HepG2 (cell line): ENCODE data around the gene C20orf204. TPM values are rescaled to one million over a fixed set of nuclear protein-coding genes. Genes with fewer than 3 reads are reported as not detected.

Source experiments
- EEA1 ChIP-seq: sonication (generic); formaldehyde crosslinking; IDR thresholded peaks from 2 replicates; pipeline ENCODE4 v1.5.1; 2020; ENCODE audit warnings: mild to moderate bottlenecking, missing genetic modification reagents, borderline replicate concordance
- ELF3 ChIP-seq: IDR thresholded peaks from 2 replicates; pipeline ENCODE4 v1.6.1; 2016; ENCODE audit warnings: missing genetic modification reagents, missing compliant biosample characterization
- ETV6 ChIP-seq: sonication (generic); formaldehyde crosslinking; conservative IDR thresholded peaks from 2 replicates; pipeline ENCODE4 v1.4.0; 2020; ENCODE audit warnings: missing genetic modification reagents
- GABPA ChIP-seq, 2 experiments: IDR thresholded peaks; 2 replicates each; pipeline ENCODE4 v1.6.1; 2011 to 2016; ENCODE audit warnings: low read depth in 2 of 2, low read length in 1 of 2, missing biosample characterization in 1 of 2, missing genetic modification characterization in 1 of 2
- HNRNPK ChIP-seq: fragments of 200-400 bp; formaldehyde crosslinking; IDR thresholded peaks from 2 replicates; pipeline ENCODE4 v1.6.1; 2018; ENCODE audit warnings: low read length, low read depth, moderate library complexity, mild to moderate bottlenecking; ENCODE audit not compliant: poor library complexity, severe bottlenecking
- MEIS2 ChIP-seq: sonication (generic); formaldehyde crosslinking; IDR thresholded peaks from 2 replicates; pipeline ENCODE4 v1.9.0; 2021; ENCODE audit warnings: mild to moderate bottlenecking, missing genetic modification reagents
- MIXL1 ChIP-seq: IDR thresholded peaks from 2 replicates; pipeline ENCODE4 v1.6.1; 2016
- NCOR1 ChIP-seq: fragments of 200-600 bp; sonication (generic); IDR thresholded peaks from 2 replicates; pipeline ENCODE4 v1.7.0; 2017; ENCODE audit warnings: antibody characterized with exemption, low read length, borderline replicate concordance
- NR2F2 ChIP-seq: IDR thresholded peaks from 2 replicates; pipeline ENCODE4 v1.6.1; 2012; ENCODE audit warnings: low read depth, inconsistent platforms, borderline replicate concordance
- PAX8 ChIP-seq: sonication (generic); formaldehyde crosslinking; IDR thresholded peaks from 2 replicates; pipeline ENCODE4 v1.8.0; 2022; ENCODE audit warnings: mild to moderate bottlenecking, missing genetic modification reagents, borderline replicate concordance
- PHF5A ChIP-seq: IDR thresholded peaks from one replicate; pipeline ENCODE4 v1.6.1; 2018; ENCODE audit warnings: low read depth, missing genetic modification reagents; ENCODE audit not compliant: unreplicated experiment
- PHF8 ChIP-seq: sonication (generic); formaldehyde crosslinking; IDR thresholded peaks from 2 replicates; pipeline ENCODE4 v1.5.0; 2020; ENCODE audit warnings: missing genetic modification reagents
- RAD51 ChIP-seq: fragments of 450-650 bp; IDR thresholded peaks from 2 replicates; pipeline ENCODE4 v1.6.1; 2016; ENCODE audit warnings: borderline replicate concordance
- RFX5 ChIP-seq: IDR thresholded peaks from 2 replicates; pipeline ENCODE4 v1.6.1; 2011; ENCODE audit warnings: low read depth, low read length, improper control_type of control experiment
- SOX13 ChIP-seq, 3 experiments: fragments of 450-650 bp in 1 of 3; sonication (generic) in 1 of 3; formaldehyde crosslinking in 1 of 3; IDR thresholded peaks in 2 of 3; conservative IDR thresholded peaks in 1 of 3; 2 replicates each; pipeline versions ENCODE4 v1.5.0 to v1.6.1; 2016 to 2020; ENCODE audit warnings: antibody characterized with exemption in 1 of 3, mild to moderate bottlenecking in 1 of 3, missing compliant biosample characterization in 1 of 3, missing genetic modification reagents in 1 of 3, moderate library complexity in 1 of 3
- STAG1 ChIP-seq: sonication (generic); formaldehyde crosslinking; IDR thresholded peaks from 2 replicates; pipeline ENCODE4 v1.4.0; 2020; ENCODE audit warnings: missing genetic modification reagents
- YY1 ChIP-seq: IDR thresholded peaks from 2 replicates; pipeline ENCODE4 v1.6.1; 2011; ENCODE audit warnings: low read length, low read depth, moderate library complexity, mild to moderate bottlenecking; ENCODE audit not compliant: insufficient read depth, insufficient replicate concordance
- ZBTB25 ChIP-seq: IDR thresholded peaks from 2 replicates; pipeline ENCODE4 v1.6.1; 2018; ENCODE audit warnings: missing genetic modification reagents
- ZBTB34 ChIP-seq: sonication (generic); formaldehyde crosslinking; IDR thresholded peaks from 2 replicates; pipeline ENCODE4 v1.8.0; 2022; ENCODE audit warnings: mild to moderate bottlenecking, missing genetic modification reagents
- ZFX ChIP-seq: sonication (generic); formaldehyde crosslinking; IDR thresholded peaks from 2 replicates; pipeline ENCODE4 v1.4.0; 2020; ENCODE audit warnings: mild to moderate bottlenecking, low read depth, missing genetic modification reagents, moderate library complexity
- ZNF264 ChIP-seq: sonication (generic); formaldehyde crosslinking; IDR thresholded peaks from 2 replicates; pipeline ENCODE4 v1.4.0; 2020; ENCODE audit warnings: missing genetic modification reagents
- ZNF441 ChIP-seq: sonication (generic); formaldehyde crosslinking; IDR thresholded peaks from 2 replicates; pipeline ENCODE4 v1.7.0; 2021; ENCODE audit warnings: missing genetic modification reagents, borderline replicate concordance
- ZNF572 ChIP-seq: sonication (generic); formaldehyde crosslinking; IDR thresholded peaks from 2 replicates; pipeline ENCODE4 v1.5.1; 2020; ENCODE audit warnings: mild to moderate bottlenecking, missing genetic modification reagents
- ZNF574 ChIP-seq: sonication (generic); formaldehyde crosslinking; IDR thresholded peaks from 2 replicates; pipeline ENCODE4 v1.4.0; 2020; ENCODE audit warnings: missing genetic modification reagents
- ZNF768 ChIP-seq: sonication (generic); formaldehyde crosslinking; IDR thresholded peaks from 2 replicates; pipeline ENCODE4 v1.4.0; 2020; ENCODE audit warnings: missing genetic modification reagents
- polyA plus RNA-seq, 8 experiments: library from polyadenylated mRNA; depleted of rRNA in 3 of 8; stranded (reverse) in 7 of 8; unstranded in 1 of 8; fragments of >200 nt; fragmentation: Illumina TruSeq in 4 of 8; extraction: Trizol in 4 of 8; gene quantifications; 2 replicates each; pipeline versions ENCODE4 v1.2.1 to v1.2.3, GENCODE V29; 2011 to 2016; ENCODE audit warnings: low read depth in 4 of 8, missing spikeins in 1 of 8, mixed read lengths in 1 of 8; ENCODE audit not compliant: insufficient read depth in 1 of 8
- total RNA-seq, 5 experiments: library from RNA; depleted of rRNA; stranded (reverse); fragments of >200 nt; fragmentation: Illumina TruSeq; extraction: Trizol; gene quantifications; 2 replicates each; pipeline ENCODE4 v1.2.3, GENCODE V29; 2016; ENCODE audit warnings: low read depth in 1 of 5

The C20orf204 gene
- total and polyA plus RNA-seq, 2 of the 13 experiments (the other 11 are each of a cell fraction or from before 2014, with no cell fraction given) = 22.1 to 80.0 TPM

- TF ChIP-seq ZNF574 (CRISPR knock-in tag) (0 out of 2 replicates have a peak, but pooled peaks have one; percentile 33), STAG1 (CRISPR knock-in tag) (peak; percentile 44; the same call in 1 of the 2 replicates), ZNF264 (CRISPR knock-in tag) (no peak), PHF8 (peak; percentile 30; the same call in 1 of the 2 replicates), ZNF768 (CRISPR knock-in tag) (peak; percentile 61), MIXL1 (CRISPR knock-in tag) (no peak), RAD51 (no peak), PAX8 (0 out of 2 replicates have a peak, but pooled peaks have one; percentile 68), ELF3 (CRISPR knock-in tag) (peak; percentile 18; the same call in 1 of the 2 replicates), ETV6 (CRISPR knock-in tag) (no peak), EEA1 (CRISPR knock-in tag) (0 out of 2 replicates have a peak, but pooled peaks have one; percentile 13), GABPA (IDR thresholded peaks at IDR 0.05; ENCODE audit: low read depth, low read length) (no peak), GABPA (CRISPR knock-in tag; IDR thresholded peaks at IDR 0.05; ENCODE audit: low read depth) (no peak), HNRNPK (no peak), NR2F2 (peak; percentile 26; the same call in 1 of the 2 replicates), RFX5 (no peak), ZFX (no peak), PHF5A (CRISPR knock-in tag) (peak; percentile 67), NCOR1 (no peak), SOX13 (IDR thresholded peaks at IDR 0.05) (no peak), SOX13 (CRISPR knock-in tag; conservative IDR thresholded peaks at IDR 0.05 in 1 of 2, IDR thresholded peaks at IDR 0.05 in 1 of 2) (no peak), ZNF572 (no peak), ZBTB25 (CRISPR knock-in tag) (0 out of 2 replicates have a peak, but pooled peaks have one; percentile 8), MEIS2 (CRISPR knock-in tag) (no peak; the same call in 1 of the 2 replicates), YY1 (peak; percentile 44), ZBTB34 (CRISPR knock-in tag) (no peak), ZNF441 (CRISPR knock-in tag) (0 out of 2 replicates have a peak, but pooled peaks have one; percentile 31)
Observed at GRCh38 chr20:64049060-64049877, 13.3 kb downstream of the C20orf204 start, which contains the start of gene SOX18 (continued).
